ENCODE data around the gene REEP5. TPM values are rescaled to one million over a fixed set of nuclear protein-coding genes. Genes with fewer than 3 reads are reported as not detected.

REEP5 gene
- total and polyA plus RNA-seq, 2 of the 13 experiments (the other 11 are each of a cell fraction or from before 2014, with no cell fraction given) = 49.4 to 239 TPM

DNA sequence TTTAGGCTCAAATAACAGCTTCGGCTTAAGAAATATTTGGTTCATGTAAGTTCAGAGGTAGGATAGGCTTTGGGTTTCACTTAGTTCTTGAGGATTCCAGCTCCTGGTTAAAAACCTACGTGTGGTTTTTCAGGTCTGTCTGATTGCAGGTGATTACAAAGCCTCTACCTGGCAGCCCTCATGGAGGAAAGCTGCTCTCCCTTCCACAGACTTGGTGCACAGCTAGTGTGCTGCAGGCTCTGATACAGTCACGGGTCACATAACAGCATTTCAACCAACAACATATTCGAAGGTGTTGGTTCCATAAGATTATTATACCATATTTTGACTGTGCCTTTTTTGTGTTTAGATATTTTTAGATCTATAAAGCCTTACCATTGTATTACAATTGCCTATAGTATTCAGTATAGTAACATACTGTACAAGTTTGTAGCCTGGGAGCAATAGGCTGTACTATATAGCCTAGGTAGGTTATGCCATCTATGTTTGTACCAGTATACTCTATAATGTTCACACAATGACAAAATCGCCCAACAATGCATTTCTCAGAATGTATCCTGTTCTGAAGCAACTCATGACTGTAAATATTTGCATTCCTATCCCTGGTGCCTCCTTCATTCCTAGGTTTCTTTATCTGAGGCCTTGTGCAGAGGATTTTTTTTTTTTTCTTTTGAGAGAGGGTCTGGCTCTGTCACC, 46.5 kb upstream of the REEP5 start (continued):
- TF ChIP-seq SNAI1 (CRISPR knock-in tag; IDR thresholded peaks at IDR 0.05; ENCODE audit: borderline replicate concordance) = no peak
- TF ChIP-seq MED1 (CRISPR knock-in tag; IDR thresholded peaks at IDR 0.05) = peak; percentile 63; the same call in 1 of the 2 replicates
- TF ChIP-seq RBFOX2 (IDR thresholded peaks at IDR 0.05; ENCODE audit: low read depth, low read length) = no peak
- no peak for TF ChIP-seq ZBTB38 (CRISPR knock-in tag; IDR thresholded peaks at IDR 0.05)
- TF ChIP-seq, protein P1, sequence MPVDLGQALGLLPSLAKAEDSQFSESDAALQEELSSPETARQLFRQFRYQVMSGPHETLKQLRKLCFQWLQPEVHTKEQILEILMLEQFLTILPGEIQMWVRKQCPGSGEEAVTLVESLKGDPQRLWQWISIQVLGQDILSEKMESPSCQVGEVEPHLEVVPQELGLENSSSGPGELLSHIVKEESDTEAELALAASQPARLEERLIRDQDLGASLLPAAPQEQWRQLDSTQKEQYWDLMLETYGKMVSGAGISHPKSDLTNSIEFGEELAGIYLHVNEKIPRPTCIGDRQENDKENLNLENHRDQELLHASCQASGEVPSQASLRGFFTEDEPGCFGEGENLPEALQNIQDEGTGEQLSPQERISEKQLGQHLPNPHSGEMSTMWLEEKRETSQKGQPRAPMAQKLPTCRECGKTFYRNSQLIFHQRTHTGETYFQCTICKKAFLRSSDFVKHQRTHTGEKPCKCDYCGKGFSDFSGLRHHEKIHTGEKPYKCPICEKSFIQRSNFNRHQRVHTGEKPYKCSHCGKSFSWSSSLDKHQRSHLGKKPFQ (CRISPR knock-in tag; IDR thresholded peaks at IDR 0.05; ENCODE audit: insufficient replicate concordance) = no peak
- no peak for TF ChIP-seq CCDC6 (CRISPR knock-in tag; IDR thresholded peaks at IDR 0.05)
- no peak for TF ChIP-seq ZKSCAN5 (CRISPR knock-in tag; IDR thresholded peaks at IDR 0.05)
- TF ChIP-seq SRSF1 (optimal IDR thresholded peaks at IDR 0.05; ENCODE audit: low read depth, low read length) = no peak
- TF ChIP-seq ERF (CRISPR knock-in tag; IDR thresholded peaks at IDR 0.05) = peak; percentile 36; the same call in 1 of the 2 replicates
- 0 out of 2 replicates have a peak, but pooled peaks have one; percentile 45 for TF ChIP-seq DMAP1 (CRISPR knock-in tag; IDR thresholded peaks at IDR 0.05)
- TF ChIP-seq MAFK (conservative IDR thresholded peaks at IDR 0.05 in 1 of 2, IDR thresholded peaks at IDR 0.05 in 1 of 2; ENCODE audit: low read length in 2 of 2) = no peak
- TF ChIP-seq REXO4 (CRISPR knock-in tag; IDR thresholded peaks at IDR 0.05; ENCODE audit: borderline replicate concordance) = no peak
- no peak for TF ChIP-seq PTBP1 (IDR thresholded peaks at IDR 0.05; ENCODE audit: low read depth, low read length, poor library complexity, severe bottlenecking)
- no peak for TF ChIP-seq REPIN1 (CRISPR knock-in tag; IDR thresholded peaks at IDR 0.05; ENCODE audit: borderline replicate concordance, low read depth)
- no peak for TF ChIP-seq RNF2 (conservative IDR thresholded peaks at IDR 0.05; ENCODE audit: low read depth)
- TF ChIP-seq ZNF557 (CRISPR knock-in tag; IDR thresholded peaks at IDR 0.05) = no peak
- no peak for TF ChIP-seq MZF1 (CRISPR knock-in tag; IDR thresholded peaks at IDR 0.05; ENCODE audit: borderline replicate concordance)
- no peak for TF ChIP-seq MBNL3 (CRISPR knock-in tag; conservative IDR thresholded peaks at IDR 0.05)
- TF ChIP-seq, protein P2, sequence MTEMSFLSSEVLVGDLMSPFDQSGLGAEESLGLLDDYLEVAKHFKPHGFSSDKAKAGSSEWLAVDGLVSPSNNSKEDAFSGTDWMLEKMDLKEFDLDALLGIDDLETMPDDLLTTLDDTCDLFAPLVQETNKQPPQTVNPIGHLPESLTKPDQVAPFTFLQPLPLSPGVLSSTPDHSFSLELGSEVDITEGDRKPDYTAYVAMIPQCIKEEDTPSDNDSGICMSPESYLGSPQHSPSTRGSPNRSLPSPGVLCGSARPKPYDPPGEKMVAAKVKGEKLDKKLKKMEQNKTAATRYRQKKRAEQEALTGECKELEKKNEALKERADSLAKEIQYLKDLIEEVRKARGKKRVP (CRISPR knock-in tag; IDR thresholded peaks at IDR 0.05) = peak in 1 of 2 experiments; percentile 56; a peak in 2 of 4 replicates
- no peak for TF ChIP-seq ZNF83 (CRISPR knock-in tag; IDR thresholded peaks at IDR 0.05; ENCODE audit: borderline replicate concordance)
- no peak for TF ChIP-seq ZNF720 (CRISPR knock-in tag; IDR thresholded peaks at IDR 0.05)
- TF ChIP-seq ZFY (CRISPR knock-in tag; IDR thresholded peaks at IDR 0.05) = no peak
- TF ChIP-seq ZNF367 (CRISPR knock-in tag; IDR thresholded peaks at IDR 0.05; ENCODE audit: borderline replicate concordance) = no peak
- TF ChIP-seq SALL1 (CRISPR knock-in tag; IDR thresholded peaks at IDR 0.05) = peak; percentile 37; the same call in 1 of the 2 replicates
- no peak for TF ChIP-seq NONO (IDR thresholded peaks at IDR 0.05)
- TF ChIP-seq NONO (CRISPR knock-in tag; conservative IDR thresholded peaks at IDR 0.05) = no peak
- no peak for TF ChIP-seq ZNF549 (CRISPR knock-in tag; IDR thresholded peaks at IDR 0.05)
- no peak for TF ChIP-seq AHR (CRISPR knock-in tag; IDR thresholded peaks at IDR 0.05)
- TF ChIP-seq ZNF34 (CRISPR knock-in tag; IDR thresholded peaks at IDR 0.05; ENCODE audit: borderline replicate concordance) = no peak
- TF ChIP-seq NR3C1 (CRISPR knock-in tag; IDR thresholded peaks at IDR 0.05) = no peak
- no peak for TF ChIP-seq EHMT2 (IDR thresholded peaks at IDR 0.05; ENCODE audit: borderline replicate concordance, low read depth, low read length)
- TF ChIP-seq ZNF264 (CRISPR knock-in tag; IDR thresholded peaks at IDR 0.05) = peak; percentile 33; the same call in 1 of the 2 replicates
